Naive thymus-derived CD4-positive, alpha-beta T cell (primary cell): ENCODE results near the gene ZNF470. TPM values are rescaled to one million over a fixed set of nuclear protein-coding genes. Genes with fewer than 3 reads are reported as not detected.

Experiments used
- ATAC-seq: fragments of 150-1000 bp; cut with Tn5 transposase; 2 replicates; pipeline ENCODE4 v1.10.0; 2021; ENCODE audit warnings: mild to moderate bottlenecking, moderate library complexity
- CTCF ChIA-PET: fragments of 350-600 bp; sonication (Branson Sonifier 250); formaldehyde crosslinking; loops from one replicate; lab custom pipeline; 2021; ENCODE audit warnings: antibody characterized with exemption; lab: Charles Lee
- POLR2A ChIA-PET: fragments of 350-600 bp; sonication (Branson Sonifier 250); formaldehyde crosslinking; loops from one replicate; lab custom pipeline; 2021; ENCODE audit warnings: antibody characterized with exemption, inconsistent platforms; lab: Charles Lee
- DNase-seq, 9 donors: peaks; one replicate each; pipeline versions ENCODE4 v3.0.0 to v3.0.0-alpha.2; 2020 to 2022; ENCODE audit warnings: mixed read lengths in 1 of 9
- H3K27ac ChIP-seq: one replicate; pipeline ENCODE4 v1.7.0; 2013; ENCODE audit warnings: mild to moderate bottlenecking, low read depth, low read length, moderate library complexity
- H3K27me3 ChIP-seq, 2 donors: one replicate each; pipeline ENCODE4 v1.7.0; 2013; ENCODE audit warnings: low read length in 2 of 2, mild to moderate bottlenecking in 2 of 2, moderate library complexity in 2 of 2; ENCODE audit not compliant: control insufficient read depth in 2 of 2, insufficient read depth in 2 of 2
- H3K36me3 ChIP-seq, 3 experiments: 1 replicate in 2 of 3; 2 replicates in 1 of 3; pipeline ENCODE4 v1.7.0; 2013; ENCODE audit warnings: low read length in 3 of 3, mild to moderate bottlenecking in 3 of 3, moderate library complexity in 1 of 3; ENCODE audit not compliant: insufficient read depth in 3 of 3, control insufficient read depth in 2 of 3
- H3K4me1 ChIP-seq, 2 donors: one replicate each; pipeline ENCODE4 v1.7.0; 2013; ENCODE audit warnings: low read length in 2 of 2, mild to moderate bottlenecking in 2 of 2, moderate library complexity in 1 of 2; ENCODE audit not compliant: control insufficient read depth in 2 of 2, insufficient read depth in 2 of 2
- H3K4me3 ChIP-seq: 2 replicates; pipeline ENCODE4 v1.7.0; 2013; ENCODE audit warnings: mild to moderate bottlenecking, low read length
- H3K9me3 ChIP-seq, 3 experiments: 1 replicate in 2 of 3; 2 replicates in 1 of 3; pipeline ENCODE4 v1.7.0; 2013; ENCODE audit warnings: low read length in 3 of 3; ENCODE audit not compliant: control insufficient read depth in 2 of 3
- H3K27ac Mint-ChIP-seq, 9 donors: one replicate each; pipeline ENCODE4 v1.8.0; 2020 to 2022; ENCODE audit warnings: mixed read lengths in 9 of 9, mild to moderate bottlenecking in 8 of 9, moderate library complexity in 5 of 9, inconsistent platforms in 2 of 9
- H3K27me3 Mint-ChIP-seq, 5 donors: one replicate each; pipeline ENCODE4 v1.8.0; 2021 to 2022; ENCODE audit warnings: mixed read lengths in 5 of 5, mild to moderate bottlenecking in 1 of 5
- H3K36me3 Mint-ChIP-seq, 5 donors: one replicate each; pipeline ENCODE4 v1.8.0; 2020 to 2022; ENCODE audit warnings: mixed read lengths in 5 of 5, mild to moderate bottlenecking in 3 of 5, inconsistent platforms in 1 of 5
- H3K4me1 Mint-ChIP-seq, 7 donors: one replicate each; pipeline ENCODE4 v1.8.0; 2020 to 2022; ENCODE audit warnings: mixed read lengths in 7 of 7, mild to moderate bottlenecking in 3 of 7, inconsistent platforms in 1 of 7
- H3K4me3 Mint-ChIP-seq, 10 donors: one replicate each; pipeline ENCODE4 v1.8.0; 2020 to 2022; ENCODE audit warnings: mild to moderate bottlenecking in 10 of 10, mixed read lengths in 10 of 10, moderate library complexity in 6 of 10, inconsistent platforms in 2 of 10
- H3K9me3 Mint-ChIP-seq, 11 donors: one replicate each; pipeline ENCODE4 v1.8.0; 2020 to 2022; ENCODE audit warnings: mixed read lengths in 11 of 11, mild to moderate bottlenecking in 4 of 11, inconsistent platforms in 1 of 11, moderate library complexity in 1 of 11
- intact Hi-C, 2 donors: fragments of 100-400 bp; cut with micrococcal nuclease; formaldehyde crosslinking; loops; one replicate each; pipeline ENCODE4 v1.15.1; 2023
- polyA plus RNA-seq, 2 donors: library from polyadenylated mRNA; unstranded; fragments of 300-500 nt; fragmentation: Illumina TruSeq; gene quantifications; one replicate each; pipeline ENCODE4 v1.2.3, GENCODE V29; 2021
- total RNA-seq, 6 experiments: library from RNA in 5 of 6; stranded (reverse) in 5 of 6; gene quantifications; 1 replicate in 5 of 6; 2 replicates in 1 of 6; pipeline ENCODE4 v1.2.3 and lab custom pipeline; 2021 to 2026

The ZNF470 gene
- total and polyA plus RNA-seq, 7 experiments from 2014 or later, result 0.98 to 5.9 (median 2.4) TPM

- ChIA-PET CTCF (no interaction called here), POLR2A (interaction anchor here (0.7 kb wide), 1 partner anchor 17 kb away, joined by 3 read pairs; no protein-coding TSS in a partner anchor)
- Mint-ChIP-seq H3K4me3 (no peak overlapping the region), H3K27me3 (no peaks in the 10 kb centered on the region), H3K36me3 (peaks cover 52 to 98% (median 98%) of the 10 kb centered on the region in 5 donors), H3K9me3 (peaks cover 20 to 100% (median 92%) of the 10 kb centered on the region in 11 donors), H3K4me1 (peaks cover 0 to 6% (median 0%) of the 10 kb centered on the region in 7 donors), H3K27ac (no peak overlapping the region)
- no peak overlapping the region for H3K4me3 ChIP-seq
- intact Hi-C loops, result no loop called here
- no peaks in the 10 kb centered on the region for H3K27me3 ChIP-seq
- H3K36me3 ChIP-seq, result peaks cover 0 to 48% (median 9%) of the 10 kb centered on the region in 3 experiments
- ATAC-seq (no peak), DNase-seq (no peak)
- peaks cover 0 to 96% (median 25%) of the 10 kb centered on the region in 3 experiments for H3K9me3 ChIP-seq
- no peak overlapping the region for H3K27ac ChIP-seq
- H3K4me1 ChIP-seq, result no peaks in the 10 kb centered on the region
These were observed 45.5 kb downstream of the ZNF470 start for GRCh38 chr19:56612737-56613136.

- intact Hi-C loops, result no loop called here
- no peak overlapping the region for H3K4me3 Mint-ChIP-seq
- H3K4me1 ChIP-seq, result no peaks in the 10 kb centered on the region
- DNase-seq (no peak), ATAC-seq (no peak)
- ChIA-PET POLR2A (interaction anchor here (0.6 kb wide), 1 partner anchor 11 kb away, joined by 6 read pairs; no protein-coding TSS in a partner anchor), CTCF (no interaction called here)
- H3K9me3 ChIP-seq, result peaks cover 0 to 95% (median 29%) of the 10 kb centered on the region in 3 experiments
- H3K27me3 Mint-ChIP-seq, result no peaks in the 10 kb centered on the region
- no peak overlapping the region for H3K27ac ChIP-seq
- H3K36me3 ChIP-seq, result peaks cover 0 to 56% (median 17%) of the 10 kb centered on the region in 3 experiments
- H3K4me3 ChIP-seq, result no peak overlapping the region
- H3K27me3 ChIP-seq, result no peaks in the 10 kb centered on the region
- H3K4me1 Mint-ChIP-seq, result peaks cover 0 to 4% (median 0%) of the 10 kb centered on the region in 7 donors
- no peak overlapping the region for H3K27ac Mint-ChIP-seq
- peaks cover 16 to 100% (median 91%) of the 10 kb centered on the region in 11 donors for H3K9me3 Mint-ChIP-seq
- H3K36me3 Mint-ChIP-seq, result peaks cover 57 to 98% (median 97%) of the 10 kb centered on the region in 5 donors
These were observed 46.4 kb downstream of the ZNF470 start for GRCh38 chr19:56613639-56614038.

GRCh38 chr19:56617531-56617930 lies 50.3 kb downstream of the ZNF470 start:
- no peak overlapping the region for H3K4me3 Mint-ChIP-seq
- Histone ChIP-seq H3K9me3 (peaks cover 0 to 97% (median 37%) of the 10 kb centered on the region in 3 experiments), H3K27ac (no peak overlapping the region), H3K4me1 (no peaks in the 10 kb centered on the region), H3K36me3 (peaks cover 0 to 48% (median 17%) of the 10 kb centered on the region in 3 experiments), H3K4me3 (peak overlapping the region; percentile 21), H3K27me3 (no peaks in the 10 kb centered on the region)
- no peaks in the 10 kb centered on the region for H3K27me3 Mint-ChIP-seq
- H3K27ac Mint-ChIP-seq, result no peak overlapping the region
- H3K36me3 Mint-ChIP-seq, result peaks cover 64 to 91% (median 85%) of the 10 kb centered on the region in 5 donors
- H3K4me1 Mint-ChIP-seq, result peaks cover 0 to 2% (median 0%) of the 10 kb centered on the region in 7 donors
- DNase-seq (no peak), ATAC-seq (no peak)
- peaks cover 13 to 96% (median 78%) of the 10 kb centered on the region in 11 donors for H3K9me3 Mint-ChIP-seq
- intact Hi-C loops, result no loop called here
- ChIA-PET CTCF (no interaction called here), POLR2A (interaction anchor here (0.6 kb wide), 1 partner anchor 230 kb away, joined by 4 read pairs; no protein-coding TSS in a partner anchor)

GRCh38 chr19:56619121-56619520 lies 51.9 kb downstream of the ZNF470 start:
- Histone ChIP-seq H3K4me3 (no peak overlapping the region), H3K27ac (no peak overlapping the region), H3K27me3 (no peaks in the 10 kb centered on the region), H3K36me3 (peaks cover 0 to 53% (median 10%) of the 10 kb centered on the region in 3 experiments), H3K9me3 (peaks cover 0 to 97% (median 41%) of the 10 kb centered on the region in 3 experiments), H3K4me1 (no peaks in the 10 kb centered on the region)
- no peaks in the 10 kb centered on the region for H3K4me1 Mint-ChIP-seq
- peak overlapping the region in 1 of 10 donors; percentile 23 for H3K4me3 Mint-ChIP-seq
- ChIA-PET CTCF (no interaction called here), POLR2A (no interaction called here)
- ATAC-seq, result no peak
- H3K36me3 Mint-ChIP-seq, result peaks cover 54 to 89% (median 82%) of the 10 kb centered on the region in 5 donors
- no peak overlapping the region for H3K27ac Mint-ChIP-seq
- H3K9me3 Mint-ChIP-seq, result peaks cover 5 to 93% (median 71%) of the 10 kb centered on the region in 11 donors
- no peak for DNase-seq
- intact Hi-C loops, result no loop called here
- no peaks in the 10 kb centered on the region for H3K27me3 Mint-ChIP-seq

- ChIA-PET POLR2A (no interaction called here), CTCF (no interaction called here)
- ATAC-seq (no peak), DNase-seq (no peak)
- Mint-ChIP-seq H3K36me3 (peaks cover 36 to 77% (median 62%) of the 10 kb centered on the region in 5 donors), H3K4me3 (no peak overlapping the region), H3K27me3 (no peaks in the 10 kb centered on the region), H3K27ac (no peak overlapping the region), H3K4me1 (peaks cover 0 to 4% (median 0%) of the 10 kb centered on the region in 7 donors), H3K9me3 (peaks cover 3 to 91% (median 54%) of the 10 kb centered on the region in 11 donors)
- intact Hi-C loops, result no loop called here
- no peak overlapping the region for H3K27ac ChIP-seq
- peaks cover 0 to 94% (median 46%) of the 10 kb centered on the region in 3 experiments for H3K9me3 ChIP-seq
- H3K4me1 ChIP-seq, result no peaks in the 10 kb centered on the region
- H3K36me3 ChIP-seq, result peaks cover 0 to 64% (median 10%) of the 10 kb centered on the region in 3 experiments
- no peaks in the 10 kb centered on the region for H3K27me3 ChIP-seq
- no peak overlapping the region for H3K4me3 ChIP-seq
These were observed 55.1 kb downstream of the ZNF470 start for GRCh38 chr19:56622374-56622773.

- Histone ChIP-seq H3K27me3 (no peaks in the 10 kb centered on the region), H3K4me3 (no peak overlapping the region), H3K27ac (no peak overlapping the region), H3K36me3 (peaks cover 0 to 57% (median 5%) of the 10 kb centered on the region in 3 experiments), H3K4me1 (no peaks in the 10 kb centered on the region), H3K9me3 (peaks cover 0 to 94% (median 40%) of the 10 kb centered on the region in 3 experiments)
- ATAC-seq (no peak), DNase-seq (no peak)
- peaks cover 36 to 70% (median 55%) of the 10 kb centered on the region in 5 donors for H3K36me3 Mint-ChIP-seq
- intact Hi-C loops, result no loop called here
- no peaks in the 10 kb centered on the region for H3K27me3 Mint-ChIP-seq
- CTCF ChIA-PET, result no interaction called here
- POLR2A ChIA-PET, result no interaction called here
- no peak overlapping the region for H3K27ac Mint-ChIP-seq
- H3K4me1 Mint-ChIP-seq, result peaks cover 0 to 4% (median 0%) of the 10 kb centered on the region in 7 donors
- no peak overlapping the region for H3K4me3 Mint-ChIP-seq
- H3K9me3 Mint-ChIP-seq, result peaks cover 3 to 91% (median 50%) of the 10 kb centered on the region in 11 donors
These were observed 55.7 kb downstream of the ZNF470 start for GRCh38 chr19:56623006-56623405.
